K562 (cell line): ENCODE data around the gene BTBD17. TPM values are rescaled to one million over a fixed set of nuclear protein-coding genes. Genes with fewer than 3 reads are reported as not detected.
A peak's percentile ranks its signal among the peaks of the same experiment; 100 is the strongest.

Experiments used
- ATAC-seq: fragments of 200-7000 bp; cut with Tn5 transposase; 3 replicates; pipeline ENCODE4 v1.9.1; 2020; ENCODE audit warnings: moderate library complexity
- BruUV-seq: library from RNA; stranded (reverse); fragments of 400-500 nt; replicated peaks from 2 replicates; lab custom pipeline; 2021; lab: Mats Ljungman, UMichigan
- CTCF ChIA-PET: fragments of 300-600 bp; formaldehyde crosslinking; extraction: SDS; loops from one replicate; lab custom pipeline; 2021; ENCODE audit warnings: low intra/inter-chr PET ratio; lab: Yijun Ruan, JAX
- POLR2A ChIA-PET: fragments of 300-600, 350-650 bp; sonication (Branson Sonifier 250); formaldehyde crosslinking; extraction: SDS; loops from one replicate; lab custom pipeline; 2021; ENCODE audit warnings: antibody characterized with exemption, inconsistent platforms; lab: Yijun Ruan, JAX
- DNase-seq, 4 experiments: peaks; one replicate each; pipeline versions ENCODE4 v3.0.0 to v3.0.0-alpha.2; 2011 to 2018; ENCODE audit warnings: low spot score in 3 of 4, mixed read lengths in 3 of 4; ENCODE audit errors: extremely low read depth in 1 of 4
- FAIRE-seq: peaks from 2 replicates; lab custom pipeline; 2011; peaks lifted over from hg19 to GRCh38; lab: Jason Lieb, UNC
- H2AFZ ChIP-seq: 2 replicates; pipeline ENCODE4 v1.6.0; 2011; ENCODE audit warnings: low read depth, low read length, control low read depth, inconsistent platforms
- H3K27ac ChIP-seq: fragments of 200-600 bp; 3 replicates; pipeline ENCODE4 v1.8.0; 2011; ENCODE audit warnings: low read depth, mild to moderate bottlenecking, control low read depth, inconsistent platforms, low read length, moderate library complexity, mixed read lengths; ENCODE audit errors: extremely low read depth
- H3K27me3 ChIP-seq, 2 experiments: fragments of 300-600 bp in 1 of 2; 2 replicates in 1 of 2; 3 replicates in 1 of 2; pipeline versions ENCODE4 v1.6.0 to v1.8.0; 2011; ENCODE audit warnings: inconsistent platforms in 2 of 2, low read length in 2 of 2, mild to moderate bottlenecking in 1 of 2, mixed read lengths in 1 of 2, moderate library complexity in 1 of 2; ENCODE audit not compliant: control insufficient read depth in 2 of 2, insufficient read depth in 2 of 2
- H3K36me3 ChIP-seq: fragments of 300-600 bp; 3 replicates; pipeline ENCODE4 v1.8.0; 2011; ENCODE audit warnings: mild to moderate bottlenecking, low read length, inconsistent platforms; ENCODE audit not compliant: control insufficient read depth, insufficient read depth
- H3K4me1 ChIP-seq, 2 experiments: fragments of 200-600 bp in 1 of 2; replicated peaks in 1 of 2; 2 replicates in 1 of 2; 3 replicates in 1 of 2; pipeline versions ENCODE4 v1.5.1 to v1.8.0; 2011; ENCODE audit warnings: inconsistent platforms in 2 of 2, low read length in 2 of 2, mild to moderate bottlenecking in 1 of 2, mixed read lengths in 1 of 2, moderate library complexity in 1 of 2; ENCODE audit not compliant: control insufficient read depth in 2 of 2, insufficient read depth in 2 of 2
- H3K4me2 ChIP-seq: 2 replicates; pipeline ENCODE4 v1.6.1; 2011; ENCODE audit warnings: low read length, control low read depth, inconsistent platforms, mixed read lengths; ENCODE audit not compliant: insufficient read depth
- H3K4me3 ChIP-seq: fragments of 200-600 bp; sonication (generic), shearing (Covaris generic); 2 replicates; pipeline ENCODE4 v1.5.1; 2016; ENCODE audit warnings: control low read depth, inconsistent platforms
- H3K79me2 ChIP-seq: fragments of 200-600 bp; 3 replicates; pipeline ENCODE4 v1.8.0; 2011; ENCODE audit warnings: low read length, inconsistent platforms; ENCODE audit not compliant: control insufficient read depth, insufficient read depth
- H3K9ac ChIP-seq, 2 experiments: 2 replicates each; pipeline versions ENCODE4 v1.6.0 to v1.6.1; 2011; ENCODE audit warnings: low read depth in 2 of 2, low read length in 2 of 2, control low read depth in 1 of 2, inconsistent platforms in 1 of 2, mild to moderate bottlenecking in 1 of 2, mixed read lengths in 1 of 2; ENCODE audit not compliant: insufficient read depth in 1 of 2
- H3K9me1 ChIP-seq: one replicate; pipeline ENCODE4 v1.6.0; 2011; ENCODE audit warnings: inconsistent platforms, mild to moderate bottlenecking, low read length, moderate library complexity; ENCODE audit not compliant: control insufficient read depth, insufficient read depth
- H3K9me3 ChIP-seq: replicated peaks from 2 replicates; pipeline ENCODE4 v1.5.1; 2011; ENCODE audit warnings: low read depth, low read length, inconsistent platforms; ENCODE audit not compliant: control insufficient read depth, insufficient read depth
- H4K20me1 ChIP-seq: replicated peaks from 2 replicates; pipeline ENCODE4 v1.6.1; 2011; ENCODE audit warnings: low read length, inconsistent platforms, mixed read lengths; ENCODE audit not compliant: control insufficient read depth, insufficient read depth
- EZH2 ChIP-seq: IDR thresholded peaks from 2 replicates; pipeline ENCODE4 v1.6.1; 2012; ENCODE audit warnings: low read depth, mild to moderate bottlenecking, inconsistent platforms, low read length, borderline replicate concordance
- IRF2 ChIP-seq: sonication (generic); formaldehyde crosslinking; IDR thresholded peaks from 2 replicates; pipeline ENCODE4 v1.8.1; 2022; ENCODE audit warnings: mild to moderate bottlenecking, missing genetic modification reagents
- NBN ChIP-seq: fragments of 450-650 bp; IDR thresholded peaks from 2 replicates; pipeline ENCODE4 v1.6.1; 2016; ENCODE audit warnings: low read depth, mild to moderate bottlenecking
- POLR2A ChIP-seq: fragments of 450-650 bp; conservative IDR thresholded peaks from 2 replicates; pipeline ENCODE4 v1.6.1; 2016
- RHOXF2B ChIP-seq: fragments of 250-450 bp; sonication (Bioruptor Pico); conservative IDR thresholded peaks from 2 replicates; pipeline ENCODE4 v1.5.1; 2021
- SAP30 ChIP-seq: fragments of 200-600 bp; sonication (generic); IDR thresholded peaks from 2 replicates; pipeline ENCODE4 v1.6.1; 2012; ENCODE audit warnings: borderline replicate concordance, low read depth, mild to moderate bottlenecking, moderate library complexity, low read length, control low read depth, inconsistent platforms; ENCODE audit not compliant: insufficient read depth, poor library complexity, severe bottlenecking
- SIX5 ChIP-seq, 2 experiments: IDR thresholded peaks; 2 replicates each; pipeline ENCODE4 v1.6.1; 2011; ENCODE audit warnings: low read length in 2 of 2, borderline replicate concordance in 1 of 2, low read depth in 1 of 2, mild to moderate bottlenecking in 1 of 2, moderate library complexity in 1 of 2; ENCODE audit not compliant: insufficient read depth in 1 of 2
- ZNF41 ChIP-seq: fragments of 250-450 bp; sonication (Bioruptor Pico); conservative IDR thresholded peaks from 2 replicates; pipeline ENCODE4 v1.4.0; 2020; ENCODE audit warnings: mild to moderate bottlenecking
- ZNF79 ChIP-seq: fragments of 250-450 bp; sonication (Bioruptor Pico); IDR thresholded peaks from 2 replicates; pipeline ENCODE4 v1.4.0; 2020; ENCODE audit warnings: low read depth, mild to moderate bottlenecking, moderate library complexity
- WGBS: fragments of 100-300 bp; shearing (Covaris generic); methylation state at CpG from one replicate; pipeline ENCODE4 v1.1.6; 2016; ENCODE audit warnings: low coverage, mixed read lengths; ENCODE audit not compliant: insufficient coverage; ENCODE audit errors: missing lambda C conversion rate; 5-methylcytosine and 5-hydroxymethylcytosine counted together
- in situ Hi-C: fragments of 300-500 bp; cut with MboI; formaldehyde crosslinking; loops from 4 replicates; pipeline ENCODE4 v1.15.0; 2018; ENCODE audit warnings: inconsistent platforms, mixed read lengths
- intact Hi-C: fragments of 100-400 bp; cut with micrococcal nuclease; formaldehyde crosslinking; loops from 2 replicates; pipeline ENCODE4 v1.14.2; 2022
- polyA plus RNA-seq, 8 experiments: library from polyadenylated mRNA; depleted of rRNA in 4 of 8; stranded (reverse) in 5 of 8; unstranded in 3 of 8; fragments of >200 nt; fragmentation: Nextera tagmentation in 2 of 8; fragmentation: Illumina TruSeq in 1 of 8; extraction: Ambion mirVana in 2 of 8; extraction: Trizol in 1 of 8; gene quantifications; 2 replicates each; pipeline versions ENCODE4 v1.2.1 to v1.2.3, GENCODE V29; 2011 to 2014; ENCODE audit warnings: inconsistent platforms in 1 of 8, missing spikeins in 1 of 8
- total RNA-seq, 7 experiments: library from RNA; depleted of rRNA in 6 of 7; stranded (reverse); fragments of >200 nt in 6 of 7; fragmentation: Illumina TruSeq in 2 of 7; extraction: Trizol in 2 of 7; gene quantifications; 2 replicates each; pipeline versions ENCODE4 v1.2.1 to v1.2.3, GENCODE V29; 2011 to 2021; ENCODE audit warnings: low replicate concordance in 1 of 7
- TF ChIP-seq, protein P1 (sequence below): fragments of 450-650 bp; formaldehyde crosslinking; IDR thresholded peaks from 2 replicates; pipeline ENCODE4 v1.4.0; 2022; ENCODE audit warnings: mild to moderate bottlenecking, moderate library complexity
- TF ChIP-seq, protein P2 (sequence below): fragments of 250-450 bp; sonication (Bioruptor Pico); IDR thresholded peaks from 2 replicates; pipeline ENCODE4 v1.4.0; 2020
- TF ChIP-seq, protein P3 (sequence below): fragments of 200-800 bp; sonication (Bioruptor generic); IDR thresholded peaks from 2 replicates; pipeline ENCODE4 v1.6.1; 2016; ENCODE audit warnings: missing genetic modification characterization, missing compliant biosample characterization
- TF ChIP-seq, protein P4 (sequence below): IDR thresholded peaks from 2 replicates; pipeline ENCODE4 v1.6.1; 2014; ENCODE audit warnings: antibody characterized with exemption

BTBD17 gene
- total and polyA plus RNA-seq, 9 of the 15 experiments (the other 6 are each of a cell fraction or from before 2014, with no cell fraction given), result not detected

DNA sequence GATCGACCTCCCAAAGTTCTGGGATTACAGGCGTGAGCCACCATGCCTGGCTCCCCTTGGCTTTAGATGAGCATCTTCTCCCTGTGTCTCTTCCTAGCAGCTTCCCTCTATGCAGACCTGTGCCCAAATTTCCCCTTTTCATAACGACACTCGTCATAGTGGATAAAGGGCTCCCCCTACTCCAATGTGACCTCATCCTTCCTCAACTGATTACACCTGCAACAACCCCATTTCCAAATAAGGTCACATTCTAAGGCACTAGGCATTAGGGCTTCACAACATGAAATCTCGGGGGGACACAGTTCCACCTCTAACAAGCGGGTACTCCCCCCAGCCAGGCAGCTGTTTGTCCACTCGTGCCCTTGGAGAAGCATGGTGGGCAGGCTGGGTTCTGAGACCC, 25.4 kb downstream of the BTBD17 start (continued):
- no peak for TF ChIP-seq ZNF79
- TF ChIP-seq, protein P1, sequence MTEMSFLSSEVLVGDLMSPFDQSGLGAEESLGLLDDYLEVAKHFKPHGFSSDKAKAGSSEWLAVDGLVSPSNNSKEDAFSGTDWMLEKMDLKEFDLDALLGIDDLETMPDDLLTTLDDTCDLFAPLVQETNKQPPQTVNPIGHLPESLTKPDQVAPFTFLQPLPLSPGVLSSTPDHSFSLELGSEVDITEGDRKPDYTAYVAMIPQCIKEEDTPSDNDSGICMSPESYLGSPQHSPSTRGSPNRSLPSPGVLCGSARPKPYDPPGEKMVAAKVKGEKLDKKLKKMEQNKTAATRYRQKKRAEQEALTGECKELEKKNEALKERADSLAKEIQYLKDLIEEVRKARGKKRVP (CRISPR knock-in tag), result no peak
- TF ChIP-seq POLR2A, result no peak
- TF ChIP-seq, protein P2, sequence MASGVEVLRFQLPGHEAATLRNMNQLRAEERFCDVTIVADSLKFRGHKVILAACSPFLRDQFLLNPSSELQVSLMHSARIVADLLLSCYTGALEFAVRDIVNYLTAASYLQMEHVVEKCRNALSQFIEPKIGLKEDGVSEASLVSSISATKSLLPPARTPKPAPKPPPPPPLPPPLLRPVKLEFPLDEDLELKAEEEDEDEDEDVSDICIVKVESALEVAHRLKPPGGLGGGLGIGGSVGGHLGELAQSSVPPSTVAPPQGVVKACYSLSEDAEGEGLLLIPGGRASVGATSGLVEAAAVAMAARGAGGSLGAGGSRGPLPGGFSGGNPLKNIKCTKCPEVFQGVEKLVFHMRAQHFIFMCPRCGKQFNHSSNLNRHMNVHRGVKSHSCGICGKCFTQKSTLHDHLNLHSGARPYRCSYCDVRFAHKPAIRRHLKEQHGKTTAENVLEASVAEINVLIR (CRISPR knock-in tag), result no peak
- no peak for TF ChIP-seq ZNF41 (CRISPR knock-in tag)
- no peak for TF ChIP-seq NBN

DNA sequence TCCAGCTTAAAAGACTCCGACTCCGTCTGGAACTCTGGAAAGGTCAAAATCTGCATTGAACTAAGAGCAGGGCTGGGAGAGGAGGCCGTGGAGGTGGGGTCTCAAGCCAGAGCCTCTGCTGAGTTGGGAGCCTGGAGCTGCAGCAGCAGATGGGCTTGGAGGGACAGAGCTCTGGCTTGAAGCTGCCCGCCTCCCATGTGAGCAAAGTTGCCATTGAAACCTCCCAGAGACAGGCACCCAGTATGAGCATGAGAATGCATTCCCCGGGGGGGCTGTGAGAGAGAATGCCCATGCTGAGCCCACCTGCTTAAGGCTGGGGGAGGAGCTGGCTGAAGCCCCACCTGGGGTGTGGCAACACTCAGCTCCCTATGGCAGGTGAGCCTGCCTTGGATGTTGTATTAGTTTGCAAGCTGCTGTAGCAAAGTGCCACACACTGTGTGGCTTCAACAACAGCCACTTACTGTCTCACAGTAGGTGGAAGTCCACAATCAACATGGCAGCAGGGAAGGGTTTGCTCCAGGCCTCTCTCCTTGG, 26.1 kb downstream of the BTBD17 start:
- peaks cover 8% of the 10 kb centered on the region for H4K20me1 ChIP-seq
- no peaks in the 10 kb centered on the region for H3K79me2 ChIP-seq
- ChIA-PET POLR2A (interaction anchor here (0.6 to 0.9 kb wide), 3 partner anchors 122 to 204 kb away, joined by 3 to 4 read pairs (median 3); partner anchors contain the start of gene TTYH2), CTCF (no interaction called here)
- in situ Hi-C loops (no loop called here), intact Hi-C loops (no loop called here)
- BruUV-seq, result no TSS peak
- peaks cover 12 to 19% of the 10 kb centered on the region in 2 experiments for H3K4me1 ChIP-seq
- H3K27ac ChIP-seq, result no peak overlapping the region
- ATAC-seq, result no peak
- FAIRE-seq, result no peak
- H3K9me1 ChIP-seq, result no peaks in the 10 kb centered on the region
- DNase-seq, result no peak
- no peaks in the 10 kb centered on the region for H3K36me3 ChIP-seq
- no peak overlapping the region for H2AFZ ChIP-seq
- no peaks in the 10 kb centered on the region for H3K9me3 ChIP-seq
- H3K4me2 ChIP-seq, result no peak overlapping the region
- no peak overlapping the region for H3K4me3 ChIP-seq
- WGBS, result 36% methylated on average over 5 of the region's 5 CpGs
- peaks cover 2 to 35% of the 10 kb centered on the region in 2 experiments; a peak in 3 of 5 replicates for H3K27me3 ChIP-seq
- H3K9ac ChIP-seq, result peak overlapping the region in 1 of 2 experiments; percentile 45; a peak in 1 of 4 replicates
- TF ChIP-seq, protein P3, sequence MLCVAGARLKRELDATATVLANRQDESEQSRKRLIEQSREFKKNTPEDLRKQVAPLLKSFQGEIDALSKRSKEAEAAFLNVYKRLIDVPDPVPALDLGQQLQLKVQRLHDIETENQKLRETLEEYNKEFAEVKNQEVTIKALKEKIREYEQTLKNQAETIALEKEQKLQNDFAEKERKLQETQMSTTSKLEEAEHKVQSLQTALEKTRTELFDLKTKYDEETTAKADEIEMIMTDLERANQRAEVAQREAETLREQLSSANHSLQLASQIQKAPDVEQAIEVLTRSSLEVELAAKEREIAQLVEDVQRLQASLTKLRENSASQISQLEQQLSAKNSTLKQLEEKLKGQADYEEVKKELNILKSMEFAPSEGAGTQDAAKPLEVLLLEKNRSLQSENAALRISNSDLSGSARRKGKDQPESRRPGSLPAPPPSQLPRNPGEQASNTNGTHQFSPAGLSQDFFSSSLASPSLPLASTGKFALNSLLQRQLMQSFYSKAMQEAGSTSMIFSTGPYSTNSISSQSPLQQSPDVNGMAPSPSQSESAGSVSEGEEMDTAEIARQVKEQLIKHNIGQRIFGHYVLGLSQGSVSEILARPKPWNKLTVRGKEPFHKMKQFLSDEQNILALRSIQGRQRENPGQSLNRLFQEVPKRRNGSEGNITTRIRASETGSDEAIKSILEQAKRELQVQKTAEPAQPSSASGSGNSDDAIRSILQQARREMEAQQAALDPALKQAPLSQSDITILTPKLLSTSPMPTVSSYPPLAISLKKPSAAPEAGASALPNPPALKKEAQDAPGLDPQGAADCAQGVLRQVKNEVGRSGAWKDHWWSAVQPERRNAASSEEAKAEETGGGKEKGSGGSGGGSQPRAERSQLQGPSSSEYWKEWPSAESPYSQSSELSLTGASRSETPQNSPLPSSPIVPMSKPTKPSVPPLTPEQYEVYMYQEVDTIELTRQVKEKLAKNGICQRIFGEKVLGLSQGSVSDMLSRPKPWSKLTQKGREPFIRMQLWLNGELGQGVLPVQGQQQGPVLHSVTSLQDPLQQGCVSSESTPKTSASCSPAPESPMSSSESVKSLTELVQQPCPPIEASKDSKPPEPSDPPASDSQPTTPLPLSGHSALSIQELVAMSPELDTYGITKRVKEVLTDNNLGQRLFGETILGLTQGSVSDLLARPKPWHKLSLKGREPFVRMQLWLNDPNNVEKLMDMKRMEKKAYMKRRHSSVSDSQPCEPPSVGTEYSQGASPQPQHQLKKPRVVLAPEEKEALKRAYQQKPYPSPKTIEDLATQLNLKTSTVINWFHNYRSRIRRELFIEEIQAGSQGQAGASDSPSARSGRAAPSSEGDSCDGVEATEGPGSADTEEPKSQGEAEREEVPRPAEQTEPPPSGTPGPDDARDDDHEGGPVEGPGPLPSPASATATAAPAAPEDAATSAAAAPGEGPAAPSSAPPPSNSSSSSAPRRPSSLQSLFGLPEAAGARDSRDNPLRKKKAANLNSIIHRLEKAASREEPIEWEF (CRISPR knock-in tag), result no peak
- no peak for TF ChIP-seq SAP30
- no peak for TF ChIP-seq IRF2
- TF ChIP-seq, protein P4, sequence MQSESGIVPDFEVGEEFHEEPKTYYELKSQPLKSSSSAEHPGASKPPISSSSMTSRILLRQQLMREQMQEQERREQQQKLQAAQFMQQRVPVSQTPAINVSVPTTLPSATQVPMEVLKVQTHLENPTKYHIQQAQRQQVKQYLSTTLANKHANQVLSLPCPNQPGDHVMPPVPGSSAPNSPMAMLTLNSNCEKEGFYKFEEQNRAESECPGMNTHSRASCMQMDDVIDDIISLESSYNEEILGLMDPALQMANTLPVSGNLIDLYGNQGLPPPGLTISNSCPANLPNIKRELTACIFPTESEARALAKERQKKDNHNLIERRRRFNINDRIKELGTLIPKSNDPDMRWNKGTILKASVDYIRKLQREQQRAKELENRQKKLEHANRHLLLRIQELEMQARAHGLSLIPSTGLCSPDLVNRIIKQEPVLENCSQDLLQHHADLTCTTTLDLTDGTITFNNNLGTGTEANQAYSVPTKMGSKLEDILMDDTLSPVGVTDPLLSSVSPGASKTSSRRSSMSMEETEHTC, result no peak
- TF ChIP-seq RHOXF2B (CRISPR knock-in tag), result no peak
- no peak for TF ChIP-seq SIX5 (IDR thresholded peaks at IDR 0.05; ENCODE audit: borderline replicate concordance in 1 of 2, insufficient read depth in 1 of 2, low read depth in 1 of 2, low read length in 2 of 2)
- TF ChIP-seq EZH2, result no peak
